MCF 10A (cell line): ENCODE results near the gene FBXL14. TPM values are rescaled to one million over a fixed set of nuclear protein-coding genes. Genes with fewer than 3 reads are reported as not detected.
A peak's percentile ranks its signal among the peaks of the same experiment; 100 is the strongest.

ENCODE experiments used
- BruUV-seq: library from RNA; stranded (reverse); fragments of 400-500 nt; replicated peaks from 2 replicates; lab custom pipeline; 2021; lab: Mats Ljungman, UMichigan
- CTCF ChIA-PET: fragments of 300-600 bp; sonication (Branson Sonifier 250); formaldehyde crosslinking; extraction: SDS; loops from one replicate; lab custom pipeline; 2021; ENCODE audit warnings: antibody characterized with exemption, inconsistent platforms; lab: Yijun Ruan, JAX
- POLR2A ChIA-PET: fragments of 300-600, 350-650 bp; sonication (Branson Sonifier 250); formaldehyde crosslinking; extraction: SDS; loops from one replicate; lab custom pipeline; 2020; ENCODE audit warnings: antibody characterized with exemption, inconsistent platforms; lab: Yijun Ruan, JAX
- DNase-seq: peaks from one replicate; pipeline ENCODE4 v3.0.0-alpha.2; 2018; ENCODE audit not compliant: unreplicated experiment
- H3K27ac Mint-ChIP-seq: one replicate; pipeline ENCODE4 v1.8.0; 2022; ENCODE audit warnings: mild to moderate bottlenecking, low read depth, mixed read lengths; ENCODE audit not compliant: unreplicated experiment
- H3K27me3 Mint-ChIP-seq: one replicate; pipeline ENCODE4 v1.8.0; 2022; ENCODE audit warnings: mixed read lengths; ENCODE audit not compliant: insufficient read depth, unreplicated experiment
- H3K36me3 Mint-ChIP-seq: one replicate; pipeline ENCODE4 v1.8.0; 2022; ENCODE audit warnings: mild to moderate bottlenecking, moderate library complexity, mixed read lengths; ENCODE audit not compliant: insufficient read depth, unreplicated experiment
- H3K4me1 Mint-ChIP-seq: one replicate; pipeline ENCODE4 v1.8.0; 2022; ENCODE audit warnings: mixed read lengths; ENCODE audit not compliant: insufficient read depth, unreplicated experiment
- H3K4me3 Mint-ChIP-seq: one replicate; pipeline ENCODE4 v1.8.0; 2022; ENCODE audit warnings: mild to moderate bottlenecking, moderate library complexity, mixed read lengths; ENCODE audit not compliant: unreplicated experiment
- H3K9me3 Mint-ChIP-seq: one replicate; pipeline ENCODE4 v1.8.0; 2022; ENCODE audit warnings: mixed read lengths; ENCODE audit not compliant: unreplicated experiment
- intact Hi-C: fragments of 100-400 bp; cut with micrococcal nuclease; formaldehyde crosslinking; loops from 2 replicates; pipeline ENCODE4 v1.14.1; 2022
- total RNA-seq: library from RNA; stranded (reverse); gene quantifications from 2 replicates; pipeline ENCODE4 v1.2.3, GENCODE V29; 2022
- TF ChIP-seq, protein P1 (sequence below): fragments of 200-600 bp; IDR thresholded peaks from one replicate; pipeline ENCODE4 v1.8.0; 2022; ENCODE audit warnings: antibody characterized with exemption, mild to moderate bottlenecking; ENCODE audit not compliant: unreplicated experiment

FBXL14 gene
- total RNA-seq, 1 experiment from 2014 or later: 9.4 TPM

GRCh38 chr12:1527789-1528188 lies 66.6 kb downstream of the FBXL14 start:
- Mint-ChIP-seq H3K4me1 (peaks cover 10% of the 10 kb centered on the region), H3K9me3 (no peaks in the 10 kb centered on the region), H3K36me3 (no peaks in the 10 kb centered on the region), H3K27ac (no peak overlapping the region), H3K4me3 (no peak overlapping the region), H3K27me3 (peaks cover 24% of the 10 kb centered on the region)
- no TSS peak for BruUV-seq
- POLR2A ChIA-PET: interaction anchor here (0.6 to 2.3 kb wide), 2 partner anchors 14 to 853 kb away, joined by 3 to 10 read pairs; no protein-coding TSS in a partner anchor
- intact Hi-C loops: no loop called here
- CTCF ChIA-PET: no interaction called here
- TF ChIP-seq, protein P1, sequence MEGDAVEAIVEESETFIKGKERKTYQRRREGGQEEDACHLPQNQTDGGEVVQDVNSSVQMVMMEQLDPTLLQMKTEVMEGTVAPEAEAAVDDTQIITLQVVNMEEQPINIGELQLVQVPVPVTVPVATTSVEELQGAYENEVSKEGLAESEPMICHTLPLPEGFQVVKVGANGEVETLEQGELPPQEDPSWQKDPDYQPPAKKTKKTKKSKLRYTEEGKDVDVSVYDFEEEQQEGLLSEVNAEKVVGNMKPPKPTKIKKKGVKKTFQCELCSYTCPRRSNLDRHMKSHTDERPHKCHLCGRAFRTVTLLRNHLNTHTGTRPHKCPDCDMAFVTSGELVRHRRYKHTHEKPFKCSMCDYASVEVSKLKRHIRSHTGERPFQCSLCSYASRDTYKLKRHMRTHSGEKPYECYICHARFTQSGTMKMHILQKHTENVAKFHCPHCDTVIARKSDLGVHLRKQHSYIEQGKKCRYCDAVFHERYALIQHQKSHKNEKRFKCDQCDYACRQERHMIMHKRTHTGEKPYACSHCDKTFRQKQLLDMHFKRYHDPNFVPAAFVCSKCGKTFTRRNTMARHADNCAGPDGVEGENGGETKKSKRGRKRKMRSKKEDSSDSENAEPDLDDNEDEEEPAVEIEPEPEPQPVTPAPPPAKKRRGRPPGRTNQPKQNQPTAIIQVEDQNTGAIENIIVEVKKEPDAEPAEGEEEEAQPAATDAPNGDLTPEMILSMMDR: no peak
- peak; percentile 54 for DNase-seq

GRCh38 chr12:1525858-1526257 lies 68.5 kb downstream of the FBXL14 start:
- no peak for DNase-seq
- peaks cover 11% of the 10 kb centered on the region for H3K27me3 Mint-ChIP-seq
- H3K9me3 Mint-ChIP-seq: no peaks in the 10 kb centered on the region
- POLR2A ChIA-PET: no interaction called here
- CTCF ChIA-PET: interaction anchor here (0.6 kb wide), 1 partner anchor 407 kb away, joined by 3 read pairs; no protein-coding TSS in a partner anchor
- H3K4me3 Mint-ChIP-seq: no peak overlapping the region
- intact Hi-C loops: no loop called here
- TF ChIP-seq, protein P1: no peak
- H3K4me1 Mint-ChIP-seq: peaks cover 10% of the 10 kb centered on the region
- H3K27ac Mint-ChIP-seq: no peak overlapping the region
- H3K36me3 Mint-ChIP-seq: no peaks in the 10 kb centered on the region
- BruUV-seq: no TSS peak

DNA sequence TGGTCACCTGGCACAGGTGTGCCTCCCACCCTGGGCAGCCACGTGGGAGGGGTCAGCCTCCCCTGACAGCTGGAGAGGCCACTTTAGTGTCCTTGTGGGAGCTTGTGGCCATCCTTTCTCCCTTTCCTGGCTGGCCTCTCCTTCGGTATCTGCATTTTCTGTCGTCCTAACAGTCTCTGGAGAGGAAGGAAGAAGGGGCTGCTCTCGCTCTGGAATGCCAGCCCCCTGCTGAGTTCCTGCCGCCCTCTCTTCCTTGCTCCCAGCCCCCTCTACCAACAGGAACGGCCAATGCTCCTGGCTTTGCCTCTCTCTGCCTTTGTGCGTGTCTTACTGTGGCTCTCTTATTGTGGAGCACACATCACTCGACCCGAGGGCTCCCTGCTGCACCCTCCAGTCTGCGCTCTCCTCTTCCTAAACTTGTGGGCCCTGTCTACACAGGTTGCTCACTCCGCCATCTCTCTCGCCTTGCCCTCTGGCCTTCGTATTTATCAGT lies 70.8 kb downstream of the FBXL14 start:
- Mint-ChIP-seq H3K36me3 (no peaks in the 10 kb centered on the region), H3K4me1 (peaks cover 24% of the 10 kb centered on the region), H3K9me3 (no peaks in the 10 kb centered on the region), H3K4me3 (no peak overlapping the region), H3K27me3 (peaks cover 11% of the 10 kb centered on the region), H3K27ac (no peak overlapping the region)
- BruUV-seq: no TSS peak
- intact Hi-C loops: no loop called here
- POLR2A ChIA-PET: interaction anchor here (0.5 kb wide), 1 partner anchor 113 kb away, joined by 3 read pairs; no protein-coding TSS in a partner anchor
- TF ChIP-seq, protein P1: no peak
- CTCF ChIA-PET: interaction anchor here (0.6 kb wide), 1 partner anchor 62 kb away, joined by 4 read pairs; no protein-coding TSS in a partner anchor
- DNase-seq: no peak

DNA sequence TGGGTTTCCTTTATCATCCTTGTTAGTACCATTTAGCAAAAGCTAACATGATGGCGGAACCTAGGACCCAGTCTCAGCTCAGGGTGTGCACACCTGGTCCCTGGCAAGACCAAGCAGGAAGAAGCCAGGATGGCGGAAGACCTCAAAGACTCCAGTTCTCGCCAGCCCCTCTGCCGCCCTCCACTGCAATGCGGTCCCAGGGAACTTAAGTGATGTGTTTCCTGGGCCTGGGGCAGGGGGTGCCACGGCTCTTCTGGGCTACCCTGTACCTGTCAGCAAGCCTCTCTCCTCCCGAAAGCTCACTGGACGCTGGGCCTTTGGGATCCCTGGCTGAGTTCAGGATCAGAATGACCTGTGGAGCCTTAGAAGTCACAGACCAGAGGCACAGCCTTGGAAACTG lies 71.3 kb downstream of the FBXL14 start:
- H3K9me3 Mint-ChIP-seq: no peaks in the 10 kb centered on the region
- ChIA-PET POLR2A (interaction anchor here (0.5 kb wide), 1 partner anchor 112 kb away, joined by 3 read pairs; no protein-coding TSS in a partner anchor), CTCF (no interaction called here)
- no TSS peak for BruUV-seq
- H3K36me3 Mint-ChIP-seq: no peaks in the 10 kb centered on the region
- H3K27me3 Mint-ChIP-seq: peaks cover 11% of the 10 kb centered on the region
- TF ChIP-seq, protein P1: no peak
- H3K27ac Mint-ChIP-seq: no peak overlapping the region
- H3K4me1 Mint-ChIP-seq: peaks cover 26% of the 10 kb centered on the region
- no peak overlapping the region for H3K4me3 Mint-ChIP-seq
- DNase-seq: no peak
- intact Hi-C loops: no loop called here
